SJSA1 (cell line): ENCODE measurements around the gene C6orf141. TPM values are rescaled to one million over a fixed set of nuclear protein-coding genes. Genes with fewer than 3 reads are reported as not detected.

Experiments
- DNase-seq, 2 experiments: peaks; one replicate each; pipeline ENCODE4 v3.0.0-alpha.2; 2015 to 2020; ENCODE audit warnings: low spot score in 2 of 2, low read depth in 1 of 2
- H3K27ac ChIP-seq: fragments of 250-450 bp; sonication (Bioruptor Pico); 2 replicates; pipeline ENCODE4 v1.5.1; 2020; ENCODE audit warnings: mild to moderate bottlenecking, moderate library complexity
- H3K27me3 ChIP-seq: fragments of 250-450 bp; sonication (Bioruptor Pico); replicated peaks from 2 replicates; pipeline ENCODE4 v1.5.1; 2020; ENCODE audit warnings: mild to moderate bottlenecking, moderate library complexity
- H3K36me3 ChIP-seq: fragments of 250-450 bp; sonication (Bioruptor Pico); 2 replicates; pipeline ENCODE4 v1.5.1; 2020; ENCODE audit warnings: mild to moderate bottlenecking
- H3K4me1 ChIP-seq: fragments of 250-450 bp; sonication (Bioruptor Pico); replicated peaks from 2 replicates; pipeline ENCODE4 v1.6.1; 2021; ENCODE audit warnings: mild to moderate bottlenecking
- H3K4me3 ChIP-seq: fragments of 250-450 bp; sonication (Bioruptor Pico); 2 replicates; pipeline ENCODE4 v1.5.1; 2020; ENCODE audit warnings: mild to moderate bottlenecking
- H3K9me3 ChIP-seq: fragments of 250-450 bp; sonication (Bioruptor Pico); replicated peaks from 2 replicates; pipeline ENCODE4 v1.5.1; 2020; ENCODE audit warnings: mild to moderate bottlenecking
- total RNA-seq: library from RNA; depleted of rRNA; stranded (reverse); fragments of >200 nt; shearing (Covaris generic); gene quantifications from 2 replicates; pipeline ENCODE4 v1.2.3, GENCODE V29; 2014

C6orf141 gene
- total RNA-seq, 1 experiment from 2014 or later = not detected

- H3K4me3 ChIP-seq = no peak overlapping the region
- H3K27ac ChIP-seq = no peak overlapping the region
- no peaks in the 10 kb centered on the region for H3K36me3 ChIP-seq
- peaks cover 11% of the 10 kb centered on the region for H3K4me1 ChIP-seq
- peaks cover 26% of the 10 kb centered on the region for H3K27me3 ChIP-seq
- no peak for DNase-seq
- no peaks in the 10 kb centered on the region for H3K9me3 ChIP-seq
Observed at GRCh38 chr6:49548613-49549304, 1.7 kb upstream of the C6orf141 start.

- no peak for DNase-seq
- Histone ChIP-seq H3K27ac (no peak overlapping the region), H3K36me3 (no peaks in the 10 kb centered on the region), H3K4me1 (peaks cover 11% of the 10 kb centered on the region), H3K4me3 (no peak overlapping the region), H3K9me3 (no peaks in the 10 kb centered on the region), H3K27me3 (peaks cover 26% of the 10 kb centered on the region)
Observed at GRCh38 chr6:49549691-49550491, 577 bp upstream of the C6orf141 start.

- peaks cover 26% of the 10 kb centered on the region for H3K27me3 ChIP-seq
- H3K4me1 ChIP-seq = peaks cover 11% of the 10 kb centered on the region
- H3K27ac ChIP-seq = no peak overlapping the region
- peak overlapping the region; percentile 7; the same call in 1 of the 2 replicates for H3K4me3 ChIP-seq
- DNase-seq = no peak
- H3K9me3 ChIP-seq = no peaks in the 10 kb centered on the region
- H3K36me3 ChIP-seq = no peaks in the 10 kb centered on the region
Observed at GRCh38 chr6:49551078-49551865, 804 bp downstream of the C6orf141 start.

- peaks cover 26% of the 10 kb centered on the region for H3K27me3 ChIP-seq
- no peak overlapping the region for H3K27ac ChIP-seq
- peaks cover 13% of the 10 kb centered on the region for H3K4me1 ChIP-seq
- no peak for DNase-seq
- H3K4me3 ChIP-seq = no peak overlapping the region
- H3K9me3 ChIP-seq = no peaks in the 10 kb centered on the region
- H3K36me3 ChIP-seq = no peaks in the 10 kb centered on the region
Observed at GRCh38 chr6:49551866-49552129, 1.3 kb downstream of the C6orf141 start.

DNA sequence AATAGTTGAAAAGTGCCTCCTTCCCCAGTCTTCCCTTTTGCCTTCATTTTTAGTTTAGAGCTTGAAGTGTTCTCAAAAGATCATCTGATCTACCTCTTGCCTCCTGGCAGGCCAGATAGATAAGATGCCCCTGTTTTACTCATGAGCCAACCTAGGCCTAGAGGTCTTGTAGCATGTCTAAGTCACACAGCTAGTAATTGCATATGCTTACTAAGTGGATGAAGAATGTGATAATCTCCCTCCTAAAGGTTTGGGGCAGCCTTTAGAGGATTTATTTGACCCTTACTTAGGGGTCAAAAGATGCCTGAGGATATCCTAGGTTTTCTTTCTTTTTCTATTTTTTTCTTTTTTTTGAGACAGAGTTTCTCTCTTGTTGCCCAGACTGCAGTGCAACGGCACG lies 2.1 kb downstream of the C6orf141 start:
- no peaks in the 10 kb centered on the region for H3K36me3 ChIP-seq
- peaks cover 23% of the 10 kb centered on the region for H3K27me3 ChIP-seq
- no peaks in the 10 kb centered on the region for H3K9me3 ChIP-seq
- H3K4me1 ChIP-seq = peaks cover 13% of the 10 kb centered on the region
- no peak overlapping the region for H3K27ac ChIP-seq
- H3K4me3 ChIP-seq = no peak overlapping the region
- no peak for DNase-seq

DNA sequence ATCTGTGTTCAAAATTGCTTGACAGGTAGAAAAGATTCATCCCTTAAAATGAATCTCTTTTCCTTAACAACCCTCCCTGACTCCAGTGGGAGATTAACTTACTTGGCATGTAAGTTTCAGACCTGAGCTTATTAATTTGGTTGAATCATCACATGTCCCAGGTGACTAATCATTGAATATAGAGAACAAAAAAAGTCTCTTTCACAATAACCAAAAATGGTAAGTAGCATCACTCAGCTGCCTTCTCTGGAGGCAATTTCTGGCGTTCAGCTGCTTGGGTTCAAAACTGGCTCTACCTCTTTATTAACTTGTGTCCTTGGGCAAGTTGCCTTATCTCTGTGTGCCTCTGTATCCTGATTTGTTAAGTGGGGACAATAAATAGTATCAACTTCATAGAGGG lies 2.9 kb downstream of the C6orf141 start:
- Histone ChIP-seq H3K9me3 (no peaks in the 10 kb centered on the region), H3K27ac (no peak overlapping the region), H3K4me1 (peaks cover 13% of the 10 kb centered on the region), H3K36me3 (no peaks in the 10 kb centered on the region), H3K27me3 (peaks cover 23% of the 10 kb centered on the region), H3K4me3 (no peak overlapping the region)
- no peak for DNase-seq

GRCh38 chr6:49555951-49556350 lies 5.5 kb downstream of the C6orf141 start:
- Histone ChIP-seq H3K4me1 (peaks cover 5% of the 10 kb centered on the region), H3K9me3 (no peaks in the 10 kb centered on the region), H3K27me3 (peaks cover 13% of the 10 kb centered on the region), H3K36me3 (no peaks in the 10 kb centered on the region), H3K4me3 (no peak overlapping the region), H3K27ac (no peak overlapping the region)
- DNase-seq = no peak

DNA sequence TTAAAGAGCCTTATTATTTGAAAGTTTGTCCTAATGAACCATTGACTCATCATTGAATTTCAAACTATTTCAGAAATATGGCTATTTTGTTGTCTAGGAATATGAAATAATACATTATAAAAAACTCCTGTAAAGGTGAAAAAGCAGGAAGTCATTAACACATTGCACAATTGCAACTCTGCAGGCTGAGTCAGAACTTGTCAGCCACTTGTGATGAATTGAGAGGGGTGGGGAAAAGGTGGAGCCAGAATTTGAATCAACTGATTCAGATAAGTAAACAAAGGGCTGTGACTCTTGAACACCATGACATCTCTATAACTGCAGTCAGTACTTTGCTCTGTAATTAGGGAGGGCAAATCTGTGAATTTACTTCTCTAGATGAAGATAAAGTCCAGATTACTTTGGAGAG lies 6.0 kb downstream of the C6orf141 start:
- Histone ChIP-seq H3K4me3 (no peak overlapping the region), H3K9me3 (no peaks in the 10 kb centered on the region), H3K27me3 (peaks cover 8% of the 10 kb centered on the region), H3K27ac (no peak overlapping the region), H3K4me1 (0 out of 2 replicates have a peak, but pooled peaks cover 3% of the 10 kb centered on the region), H3K36me3 (no peaks in the 10 kb centered on the region)
- DNase-seq = no peak

GRCh38 chr6:49557177-49557576 lies 6.7 kb downstream of the C6orf141 start:
- H3K4me3 ChIP-seq = no peak overlapping the region
- no peak for DNase-seq
- H3K36me3 ChIP-seq = no peaks in the 10 kb centered on the region
- peaks cover 3% of the 10 kb centered on the region; the same call in 1 of the 2 replicates for H3K27me3 ChIP-seq
- 0 out of 2 replicates have a peak, but pooled peaks cover 3% of the 10 kb centered on the region for H3K4me1 ChIP-seq
- H3K27ac ChIP-seq = no peak overlapping the region
- no peaks in the 10 kb centered on the region for H3K9me3 ChIP-seq

DNA sequence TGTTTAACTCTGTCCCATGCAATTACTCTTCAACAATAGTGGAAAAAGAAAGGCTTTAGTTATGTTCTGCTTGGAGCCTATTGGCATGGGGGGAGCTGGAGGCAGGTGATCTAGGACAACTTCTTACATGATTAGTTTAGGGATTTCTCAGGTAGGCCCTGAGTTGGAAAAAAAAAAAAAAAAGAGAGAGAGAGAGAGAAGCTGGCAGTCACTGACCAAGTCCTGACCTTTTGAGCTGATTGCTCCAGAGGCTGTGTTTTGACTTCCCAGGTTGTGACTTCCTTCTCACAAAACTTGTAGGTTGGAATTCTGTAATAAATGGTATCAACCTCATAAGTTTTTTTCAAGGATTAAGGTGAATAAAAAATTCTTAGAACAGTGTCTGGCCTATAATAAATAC lies 7.8 kb downstream of the C6orf141 start:
- DNase-seq = no peak
- Histone ChIP-seq H3K36me3 (no peaks in the 10 kb centered on the region), H3K4me3 (no peak overlapping the region), H3K27ac (no peak overlapping the region), H3K4me1 (0 out of 2 replicates have a peak, but pooled peaks cover 3% of the 10 kb centered on the region), H3K27me3 (no peaks in the 10 kb centered on the region), H3K9me3 (no peaks in the 10 kb centered on the region)

DNA sequence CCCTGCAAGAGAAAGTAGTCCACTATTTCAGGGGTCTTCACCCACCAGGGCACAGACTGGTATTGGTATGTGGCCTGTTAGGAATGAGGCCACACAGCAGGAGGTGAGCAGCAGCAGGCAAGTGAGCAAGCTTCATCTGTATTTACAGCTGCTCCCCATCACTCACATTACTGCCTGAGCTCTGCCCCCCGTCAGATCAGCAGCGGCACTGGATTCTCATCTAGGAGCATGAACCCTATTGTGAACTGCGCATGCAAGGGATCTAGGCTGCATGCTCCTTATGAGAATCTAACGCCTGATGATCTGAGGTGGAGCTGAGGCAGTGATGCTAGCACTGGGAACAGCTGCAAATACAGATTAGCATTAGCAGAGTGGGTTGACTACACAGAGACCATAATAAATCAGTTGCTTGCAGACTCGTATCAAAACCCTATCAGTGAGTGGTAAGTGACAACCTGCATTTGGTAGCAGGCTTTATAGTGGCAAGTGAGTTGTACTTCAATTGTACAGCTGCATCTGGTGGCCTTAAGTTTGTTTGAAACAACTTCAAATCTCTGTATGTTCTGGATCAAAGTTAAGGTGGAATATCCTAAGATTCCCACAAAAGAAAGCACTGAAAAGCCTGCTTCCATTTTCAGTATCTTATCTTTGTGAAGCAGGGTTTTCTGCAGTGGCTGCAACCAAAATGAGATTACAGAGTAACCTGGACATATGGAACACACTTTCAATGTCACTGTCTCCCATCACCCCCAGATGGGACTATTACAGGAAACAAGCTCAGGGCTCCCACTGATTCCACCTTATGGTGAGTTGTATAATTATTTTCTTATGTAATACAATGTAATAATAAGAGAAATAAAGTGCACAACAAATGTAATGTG lies 12.8 kb downstream of the C6orf141 start:
- no peak overlapping the region for H3K4me3 ChIP-seq
- no peak overlapping the region for H3K27ac ChIP-seq
- no peak for DNase-seq
- no peaks in the 10 kb centered on the region for H3K9me3 ChIP-seq
- H3K4me1 ChIP-seq = no peaks in the 10 kb centered on the region
- H3K27me3 ChIP-seq = no peaks in the 10 kb centered on the region
- H3K36me3 ChIP-seq = no peaks in the 10 kb centered on the region

DNA sequence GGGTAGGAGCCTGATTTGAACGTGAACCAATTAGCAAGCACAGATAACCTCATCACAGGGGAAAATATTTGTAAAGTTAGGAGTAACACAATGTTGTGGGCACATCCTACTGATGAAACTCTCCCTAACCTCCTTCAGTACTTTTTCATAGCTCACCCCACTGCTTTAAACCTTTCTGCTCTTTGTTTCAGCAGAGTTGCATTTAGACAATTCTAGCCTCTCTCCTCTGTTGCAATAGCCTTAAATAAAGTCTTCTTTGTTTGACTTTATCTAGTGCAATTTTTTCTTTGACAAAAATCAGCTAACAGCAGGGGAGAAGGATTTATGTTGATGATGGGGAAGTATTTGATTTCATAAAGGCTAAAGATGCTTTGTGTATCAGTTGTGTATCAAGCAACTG lies 14.1 kb downstream of the C6orf141 start:
- no peak for DNase-seq
- H3K27ac ChIP-seq = no peak overlapping the region

GRCh38 chr6:49565261-49565660 lies 14.8 kb downstream of the C6orf141 start:
- no peak overlapping the region for H3K27ac ChIP-seq
- H3K36me3 ChIP-seq = no peaks in the 10 kb centered on the region
- no peak overlapping the region for H3K4me3 ChIP-seq
- no peaks in the 10 kb centered on the region for H3K9me3 ChIP-seq
- H3K27me3 ChIP-seq = no peaks in the 10 kb centered on the region
- H3K4me1 ChIP-seq = no peaks in the 10 kb centered on the region
- no peak for DNase-seq

More for the DNA sequence above, 14.1 kb downstream of the C6orf141 start:
- Histone ChIP-seq H3K4me3 (no peak overlapping the region), H3K4me1 (no peaks in the 10 kb centered on the region), H3K9me3 (no peaks in the 10 kb centered on the region), H3K27me3 (no peaks in the 10 kb centered on the region), H3K36me3 (no peaks in the 10 kb centered on the region)
